ENCODE results near the gene ABCA2. TPM values are rescaled to one million over a fixed set of nuclear protein-coding genes. Genes with fewer than 3 reads are reported as not detected.
A peak's percentile ranks its signal among the peaks of the same experiment; 100 is the strongest.

Gene ABCA2
- total and polyA plus RNA-seq, 9 of the 15 experiments (the other 6 are each of a cell fraction or from before 2014, with no cell fraction given) = 0.69 to 16.3 (median 6.1) TPM; not detected in 2

DNA sequence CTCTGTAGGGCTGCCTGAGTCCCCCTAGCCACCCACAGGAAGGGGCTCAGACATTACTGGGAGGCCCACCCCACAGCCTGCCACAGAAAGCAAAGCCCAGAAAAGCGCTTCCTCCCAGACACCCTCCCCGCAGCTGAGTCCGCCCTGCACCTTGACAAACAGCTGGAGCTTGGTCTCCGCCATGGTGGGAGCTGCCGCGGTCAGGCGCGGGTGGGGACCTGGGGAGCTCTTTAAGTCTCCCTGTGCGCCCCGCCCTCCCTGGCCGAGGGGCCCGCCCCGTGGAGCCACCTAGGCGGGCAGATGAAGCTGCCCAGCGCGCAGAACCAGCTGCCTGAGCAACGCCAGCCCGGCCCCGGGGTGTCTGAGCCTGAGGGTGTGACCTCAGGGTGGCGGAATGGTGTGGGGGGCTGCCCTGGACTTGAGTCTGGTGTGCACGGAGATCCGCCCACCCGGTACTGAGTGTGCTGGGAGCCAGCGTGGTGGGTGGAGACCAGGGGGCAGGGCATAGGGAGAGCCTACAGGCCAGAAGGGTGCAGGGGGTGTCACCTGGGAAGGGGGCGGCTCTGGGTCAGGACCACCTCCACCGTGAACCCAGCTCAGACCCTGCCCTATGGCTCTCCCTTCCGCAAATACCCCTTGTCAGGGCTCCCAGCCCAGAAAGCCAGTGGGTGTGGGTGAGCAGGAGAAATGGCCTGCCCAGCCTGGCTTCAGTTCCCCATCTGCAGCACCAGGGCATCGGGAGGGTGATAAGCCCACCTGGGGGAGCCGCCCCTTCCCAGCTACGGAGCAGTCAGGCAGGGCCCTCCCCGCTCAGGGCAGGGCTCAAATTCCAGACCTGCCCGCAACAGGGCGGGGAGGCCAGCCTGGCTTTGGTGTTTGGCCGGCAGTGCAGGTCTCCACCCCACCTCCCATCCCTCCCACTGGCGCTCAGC is 31.4 kb downstream of the ABCA2 start, which contains the start of gene CLIC3 (continued):
- TF ChIP-seq ZNF143 (CRISPR knock-in tag; IDR thresholded peaks at IDR 0.05) (no peak), KDM5B (IDR thresholded peaks at IDR 0.05; ENCODE audit: insufficient replicate concordance, low read depth, low read length) (peak; percentile 53), FIP1L1 (IDR thresholded peaks at IDR 0.05; ENCODE audit: low read depth, low read length, poor library complexity, severe bottlenecking) (peak; percentile 28), ZBTB26 (CRISPR knock-in tag; IDR thresholded peaks at IDR 0.05) (no peak), POLR2A (conservative IDR thresholded peaks at IDR 0.05) (peak; percentile 40; the same call in 1 of the 2 replicates), MAFF (IDR thresholded peaks at IDR 0.05; ENCODE audit: low read length) (no peak), PRMT5 (CRISPR knock-in tag; IDR thresholded peaks at IDR 0.05) (no peak), DEAF1 (CRISPR knock-in tag; IDR thresholded peaks at IDR 0.05) (no peak), RNF2 (IDR thresholded peaks at IDR 0.05) (no peak), TGIF2 (CRISPR knock-in tag; IDR thresholded peaks at IDR 0.05) (peak; percentile 95; the same call in 1 of the 2 replicates), SAP30 (IDR thresholded peaks at IDR 0.05; ENCODE audit: borderline replicate concordance, insufficient read depth, low read depth, low read length, poor library complexity, severe bottlenecking) (peak; percentile 78), BRF2 (IDR thresholded peaks at IDR 0.05; ENCODE audit: borderline replicate concordance, insufficient read depth, insufficient read length) (no peak), TAF1 (IDR thresholded peaks at IDR 0.05; ENCODE audit: control insufficient read depth, extremely low read depth, insufficient read depth, low read length, severe bottlenecking) (no peak), ZBTB43 (CRISPR knock-in tag; IDR thresholded peaks at IDR 0.05) (no peak), FOXK1 (CRISPR knock-in tag; IDR thresholded peaks at IDR 0.05; ENCODE audit: borderline replicate concordance) (0 out of 2 replicates have a peak, but pooled peaks have one; percentile 46)
- TF ChIP-seq, protein P1, sequence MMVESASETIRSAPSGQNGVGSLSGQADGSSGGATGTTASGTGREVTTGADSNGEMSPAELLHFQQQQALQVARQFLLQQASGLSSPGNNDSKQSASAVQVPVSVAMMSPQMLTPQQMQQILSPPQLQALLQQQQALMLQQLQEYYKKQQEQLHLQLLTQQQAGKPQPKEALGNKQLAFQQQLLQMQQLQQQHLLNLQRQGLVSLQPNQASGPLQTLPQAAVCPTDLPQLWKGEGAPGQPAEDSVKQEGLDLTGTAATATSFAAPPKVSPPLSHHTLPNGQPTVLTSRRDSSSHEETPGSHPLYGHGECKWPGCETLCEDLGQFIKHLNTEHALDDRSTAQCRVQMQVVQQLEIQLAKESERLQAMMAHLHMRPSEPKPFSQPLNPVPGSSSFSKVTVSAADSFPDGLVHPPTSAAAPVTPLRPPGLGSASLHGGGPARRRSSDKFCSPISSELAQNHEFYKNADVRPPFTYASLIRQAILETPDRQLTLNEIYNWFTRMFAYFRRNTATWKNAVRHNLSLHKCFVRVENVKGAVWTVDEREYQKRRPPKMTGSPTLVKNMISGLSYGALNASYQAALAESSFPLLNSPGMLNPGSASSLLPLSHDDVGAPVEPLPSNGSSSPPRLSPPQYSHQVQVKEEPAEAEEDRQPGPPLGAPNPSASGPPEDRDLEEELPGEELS (CRISPR knock-in tag; IDR thresholded peaks at IDR 0.05; ENCODE audit: borderline replicate concordance) = no peak
- TF ChIP-seq, protein P2, sequence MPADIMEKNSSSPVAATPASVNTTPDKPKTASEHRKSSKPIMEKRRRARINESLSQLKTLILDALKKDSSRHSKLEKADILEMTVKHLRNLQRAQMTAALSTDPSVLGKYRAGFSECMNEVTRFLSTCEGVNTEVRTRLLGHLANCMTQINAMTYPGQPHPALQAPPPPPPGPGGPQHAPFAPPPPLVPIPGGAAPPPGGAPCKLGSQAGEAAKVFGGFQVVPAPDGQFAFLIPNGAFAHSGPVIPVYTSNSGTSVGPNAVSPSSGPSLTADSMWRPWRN (IDR thresholded peaks at IDR 0.05; ENCODE audit: low read depth) = no peak
